Type B pancreatic cell (in vitro differentiated cells): ENCODE data around the gene AP4M1. TPM values are rescaled to one million over a fixed set of nuclear protein-coding genes. Genes with fewer than 3 reads are reported as not detected.

Source experiments
- DNase-seq: peaks from one replicate; pipeline ENCODE4 v3.0.0; 2021; ENCODE audit warnings: mixed read lengths; ENCODE audit not compliant: unreplicated experiment; ENCODE audit errors: extremely low spot score
- H3K27ac Mint-ChIP-seq: 2 replicates; pipeline ENCODE4 v1.8.0; 2021; ENCODE audit warnings: mild to moderate bottlenecking, mixed read lengths
- H3K27me3 Mint-ChIP-seq: 2 replicates; pipeline ENCODE4 v1.8.0; 2021; ENCODE audit warnings: mixed read lengths
- H3K36me3 Mint-ChIP-seq: 2 replicates; pipeline ENCODE4 v1.8.0; 2021; ENCODE audit warnings: mixed read lengths
- H3K4me1 Mint-ChIP-seq: one replicate; pipeline ENCODE4 v1.8.0; 2021; ENCODE audit warnings: mixed read lengths; ENCODE audit not compliant: unreplicated experiment
- H3K4me3 Mint-ChIP-seq: 2 replicates; pipeline ENCODE4 v1.8.0; 2021; ENCODE audit warnings: mild to moderate bottlenecking, mixed read lengths
- H3K9me3 Mint-ChIP-seq: 2 replicates; pipeline ENCODE4 v1.8.0; 2021; ENCODE audit warnings: mixed read lengths
- total RNA-seq: library from RNA; stranded (reverse); gene quantifications from 2 replicates; pipeline ENCODE4 v1.2.1, GENCODE V29; 2021; ENCODE audit warnings: low replicate concordance
- TF ChIP-seq, protein P1 (sequence below): fragments of 200-600 bp; sonication (generic); conservative IDR thresholded peaks from 2 replicates; pipeline ENCODE4 v1.5.0; 2021; ENCODE audit warnings: antibody characterized with exemption, mild to moderate bottlenecking

The AP4M1 gene
- total RNA-seq, 1 donor from 2014 or later, result 28.5 TPM

DNA sequence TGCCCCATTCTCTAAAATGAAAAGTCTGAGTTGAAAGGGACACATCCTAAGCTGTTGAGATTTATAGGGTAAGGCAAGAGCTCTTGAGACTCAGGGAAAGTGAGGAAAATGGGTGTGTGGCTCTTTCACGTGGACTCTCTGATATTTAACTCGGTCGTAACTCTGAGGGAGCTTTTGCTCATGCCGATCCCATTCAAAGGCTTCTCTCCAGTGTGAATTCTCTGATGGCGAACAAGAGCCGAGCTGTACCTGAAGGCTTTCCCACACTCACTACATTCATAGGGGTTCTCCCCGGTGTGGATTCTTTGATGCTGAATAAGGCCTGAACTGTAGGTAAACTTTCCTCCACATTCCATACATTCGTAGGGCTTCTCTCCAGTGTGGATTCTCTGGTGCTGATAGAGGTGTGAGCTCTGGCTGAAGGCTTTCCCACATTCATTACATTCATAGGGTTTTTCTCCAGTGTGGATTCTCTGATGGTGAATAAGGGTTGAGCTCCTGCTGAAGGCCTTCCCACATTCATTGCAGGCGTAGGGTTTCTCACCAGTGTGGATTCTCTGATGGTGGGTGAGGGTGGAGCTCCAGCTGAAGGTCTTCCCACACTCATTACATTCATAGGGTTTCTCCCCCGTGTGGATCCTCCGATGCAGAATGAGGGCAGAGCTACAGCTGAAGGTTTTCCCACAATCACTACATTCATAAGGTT lies 30.3 kb upstream of the AP4M1 start:
- H3K4me3 Mint-ChIP-seq, result peak overlapping the region; percentile 54
- TF ChIP-seq, protein P1, sequence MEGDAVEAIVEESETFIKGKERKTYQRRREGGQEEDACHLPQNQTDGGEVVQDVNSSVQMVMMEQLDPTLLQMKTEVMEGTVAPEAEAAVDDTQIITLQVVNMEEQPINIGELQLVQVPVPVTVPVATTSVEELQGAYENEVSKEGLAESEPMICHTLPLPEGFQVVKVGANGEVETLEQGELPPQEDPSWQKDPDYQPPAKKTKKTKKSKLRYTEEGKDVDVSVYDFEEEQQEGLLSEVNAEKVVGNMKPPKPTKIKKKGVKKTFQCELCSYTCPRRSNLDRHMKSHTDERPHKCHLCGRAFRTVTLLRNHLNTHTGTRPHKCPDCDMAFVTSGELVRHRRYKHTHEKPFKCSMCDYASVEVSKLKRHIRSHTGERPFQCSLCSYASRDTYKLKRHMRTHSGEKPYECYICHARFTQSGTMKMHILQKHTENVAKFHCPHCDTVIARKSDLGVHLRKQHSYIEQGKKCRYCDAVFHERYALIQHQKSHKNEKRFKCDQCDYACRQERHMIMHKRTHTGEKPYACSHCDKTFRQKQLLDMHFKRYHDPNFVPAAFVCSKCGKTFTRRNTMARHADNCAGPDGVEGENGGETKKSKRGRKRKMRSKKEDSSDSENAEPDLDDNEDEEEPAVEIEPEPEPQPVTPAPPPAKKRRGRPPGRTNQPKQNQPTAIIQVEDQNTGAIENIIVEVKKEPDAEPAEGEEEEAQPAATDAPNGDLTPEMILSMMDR, result no peak
- H3K4me1 Mint-ChIP-seq, result no peaks in the 10 kb centered on the region
- no peaks in the 10 kb centered on the region for H3K27me3 Mint-ChIP-seq
- peak overlapping the region; percentile 55 for H3K27ac Mint-ChIP-seq
- H3K9me3 Mint-ChIP-seq, result peaks cover 22% of the 10 kb centered on the region
- no peak for DNase-seq
- peaks cover 77% of the 10 kb centered on the region for H3K36me3 Mint-ChIP-seq

DNA sequence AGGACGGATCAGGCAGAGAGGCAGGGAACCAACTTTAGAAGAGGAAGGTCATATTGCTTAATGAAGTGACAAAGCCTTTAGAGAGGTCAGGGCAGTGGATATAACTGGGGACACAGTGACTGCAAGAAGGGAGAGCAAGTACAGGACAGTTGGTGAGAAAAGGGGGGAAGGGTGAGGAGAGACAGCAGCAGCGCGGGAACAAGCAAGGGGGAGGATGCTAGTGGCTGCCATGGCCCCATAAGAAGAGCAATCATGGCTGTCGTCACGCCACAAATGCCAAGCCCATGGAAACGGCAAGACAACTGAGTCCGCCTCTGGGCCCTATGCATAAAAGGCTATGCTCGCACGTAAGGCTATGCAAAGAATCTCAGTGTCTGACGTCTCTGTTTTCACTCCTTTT lies 29.0 kb upstream of the AP4M1 start:
- Mint-ChIP-seq H3K4me3 (no peak overlapping the region), H3K36me3 (peaks cover 83% of the 10 kb centered on the region), H3K9me3 (peaks cover 26% of the 10 kb centered on the region), H3K27me3 (no peaks in the 10 kb centered on the region), H3K4me1 (no peaks in the 10 kb centered on the region), H3K27ac (peak overlapping the region; percentile 44)
- DNase-seq, result no peak
- TF ChIP-seq, protein P1, result no peak

DNA sequence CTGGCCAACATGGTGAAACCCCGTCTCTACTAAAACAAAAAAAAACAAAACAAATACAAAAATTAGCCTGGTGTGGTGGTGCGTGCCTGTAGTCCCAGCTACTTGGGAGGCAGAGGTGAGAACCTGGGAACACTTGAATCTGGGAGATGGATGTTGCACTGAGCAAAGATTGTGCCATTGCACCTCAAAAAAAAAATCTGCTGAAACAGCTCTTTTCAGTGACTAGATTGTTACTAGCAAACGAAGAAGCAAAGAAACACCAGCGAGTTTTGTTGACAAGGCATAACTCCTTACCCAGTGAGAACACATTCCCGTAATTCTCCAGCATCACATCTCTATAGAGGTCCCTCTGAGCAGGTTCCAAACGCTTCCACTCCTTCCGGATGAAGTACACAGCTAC lies 26.6 kb upstream of the AP4M1 start:
- Mint-ChIP-seq H3K4me1 (peaks cover 9% of the 10 kb centered on the region), H3K9me3 (peaks cover 26% of the 10 kb centered on the region), H3K27me3 (no peaks in the 10 kb centered on the region), H3K4me3 (no peak overlapping the region), H3K36me3 (peaks cover 87% of the 10 kb centered on the region), H3K27ac (no peak overlapping the region)
- no peak for DNase-seq
- TF ChIP-seq, protein P1, result no peak

DNA sequence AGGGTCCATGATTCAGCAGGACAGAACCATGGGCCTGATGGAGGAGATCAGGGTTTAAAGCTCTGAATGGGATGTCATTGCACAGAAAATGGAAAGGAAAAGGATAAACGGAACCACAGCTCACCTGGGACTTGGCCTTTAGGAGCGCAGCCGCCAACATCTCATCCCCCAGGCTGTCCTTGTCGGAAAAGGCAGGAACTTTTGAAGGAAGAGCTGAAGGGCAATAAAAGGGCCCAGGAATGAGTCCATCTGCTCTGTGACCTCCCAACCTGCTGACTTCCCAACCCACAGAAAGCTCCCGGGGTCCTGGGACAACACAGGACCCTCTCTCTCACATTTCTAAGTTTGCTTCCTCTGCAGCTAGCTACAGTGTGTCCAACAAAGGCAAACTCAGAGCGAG lies 26.0 kb upstream of the AP4M1 start:
- Mint-ChIP-seq H3K4me3 (no peak overlapping the region), H3K36me3 (peaks cover 85% of the 10 kb centered on the region), H3K4me1 (peaks cover 9% of the 10 kb centered on the region), H3K9me3 (peaks cover 26% of the 10 kb centered on the region), H3K27ac (peak overlapping the region; percentile 13), H3K27me3 (no peaks in the 10 kb centered on the region)
- TF ChIP-seq, protein P1, result no peak
- DNase-seq, result no peak

DNA sequence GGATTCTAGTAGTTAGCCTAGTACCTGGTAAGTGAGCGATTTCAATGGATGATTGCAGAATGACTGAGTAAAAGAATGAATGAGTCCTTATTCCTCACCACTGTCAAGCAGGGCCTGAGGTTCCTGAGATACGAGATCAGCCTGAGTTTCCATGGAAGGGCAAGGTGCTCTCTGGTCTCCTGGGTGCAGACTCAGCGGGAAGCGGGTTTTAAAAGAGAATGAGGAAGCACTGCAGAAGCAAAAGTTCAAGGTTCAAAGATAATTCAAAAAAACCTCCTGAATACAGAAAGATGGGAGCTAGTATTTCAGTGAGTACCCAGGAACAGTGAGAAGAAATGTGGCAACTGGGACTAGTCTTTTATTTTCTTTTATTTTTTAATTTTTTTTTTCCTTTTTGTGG lies 24.2 kb upstream of the AP4M1 start:
- TF ChIP-seq, protein P1, result no peak
- Mint-ChIP-seq H3K27ac (peak overlapping the region; percentile 77), H3K4me1 (peaks cover 14% of the 10 kb centered on the region), H3K27me3 (no peaks in the 10 kb centered on the region), H3K36me3 (peaks cover 73% of the 10 kb centered on the region), H3K4me3 (peak overlapping the region; percentile 75), H3K9me3 (peaks cover 18% of the 10 kb centered on the region)
- no peak for DNase-seq
